Measurements from ENCODE around the gene NDRG4.

Gene NDRG4

DNA sequence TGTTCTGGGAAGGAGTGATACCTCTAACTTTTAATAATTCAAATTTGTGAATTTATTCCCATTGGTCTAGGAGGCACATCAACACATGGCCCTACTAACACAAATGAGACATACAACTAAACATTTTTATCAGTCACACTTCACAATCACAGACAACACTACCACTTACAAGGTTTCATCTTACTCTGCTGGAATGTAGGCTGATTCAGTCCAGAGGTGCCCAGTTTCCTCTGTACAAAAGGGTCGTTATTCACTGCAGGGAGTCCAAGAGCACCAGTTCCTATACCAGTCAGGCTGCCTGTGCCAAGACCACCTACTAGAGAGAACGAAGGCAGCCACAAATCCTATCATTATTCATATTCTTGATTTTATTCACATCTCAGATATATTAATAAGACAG, 56.7 kb downstream of the NDRG4 start:
- DNase-seq = no peak
